GM20431 (cell line): ENCODE measurements around the gene F2RL3.

ENCODE experiments used
- in situ Hi-C: fragments of 300-500 bp; cut with MseI, MboI; formaldehyde crosslinking; loops from one replicate; pipeline ENCODE4 v1.15.0; 2020; ENCODE audit warnings: low sequenced_read_pairs; ENCODE audit not compliant: unreplicated experiment

F2RL3 gene

DNA sequence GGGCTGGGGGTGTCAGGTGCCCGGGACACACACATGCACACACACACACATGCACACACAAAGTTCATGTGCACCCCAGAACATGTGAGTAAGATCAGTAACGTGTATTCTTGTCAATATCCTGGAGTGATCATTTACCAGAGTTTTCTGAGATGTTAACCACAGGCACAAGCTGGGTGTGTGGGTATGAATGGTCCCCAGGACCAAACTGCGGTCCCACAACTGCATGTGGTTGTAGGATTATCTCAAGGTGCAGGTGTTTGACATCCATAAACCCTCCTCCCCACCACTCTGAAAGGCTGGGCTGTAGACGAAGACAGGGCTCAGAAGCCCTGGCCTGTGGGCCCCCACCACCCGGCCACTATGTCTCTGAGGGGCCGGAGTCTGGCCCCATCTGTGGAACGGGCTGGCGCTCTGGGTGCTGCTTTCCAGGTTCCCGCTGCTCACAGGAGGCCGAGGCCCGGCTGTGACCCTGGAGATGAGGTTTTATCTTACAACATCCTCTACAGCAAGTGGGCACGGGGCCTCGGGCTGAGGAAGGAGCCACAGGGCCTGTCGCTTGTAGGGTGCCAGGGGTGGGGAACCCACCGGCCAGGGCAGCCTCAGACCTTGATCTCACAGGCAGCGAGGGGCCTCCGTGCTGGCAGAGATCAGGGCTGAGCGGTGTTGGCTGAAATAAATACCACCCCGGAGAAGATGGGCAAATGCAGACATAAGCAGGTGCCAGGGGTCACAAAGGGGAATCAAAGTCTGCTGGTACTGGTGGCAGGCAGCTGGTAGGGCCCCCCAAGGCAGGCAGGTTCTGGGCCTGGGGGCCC, 4.3 kb downstream of the F2RL3 start:
- in situ Hi-C loops = no loop called here

- in situ Hi-C loops = no loop called here
Observed at GRCh38 chr19:16893686-16893989, 4.8 kb downstream of the F2RL3 start.

- in situ Hi-C loops = no loop called here
Observed at GRCh38 chr19:16894080-16894479, 5.3 kb downstream of the F2RL3 start.

DNA sequence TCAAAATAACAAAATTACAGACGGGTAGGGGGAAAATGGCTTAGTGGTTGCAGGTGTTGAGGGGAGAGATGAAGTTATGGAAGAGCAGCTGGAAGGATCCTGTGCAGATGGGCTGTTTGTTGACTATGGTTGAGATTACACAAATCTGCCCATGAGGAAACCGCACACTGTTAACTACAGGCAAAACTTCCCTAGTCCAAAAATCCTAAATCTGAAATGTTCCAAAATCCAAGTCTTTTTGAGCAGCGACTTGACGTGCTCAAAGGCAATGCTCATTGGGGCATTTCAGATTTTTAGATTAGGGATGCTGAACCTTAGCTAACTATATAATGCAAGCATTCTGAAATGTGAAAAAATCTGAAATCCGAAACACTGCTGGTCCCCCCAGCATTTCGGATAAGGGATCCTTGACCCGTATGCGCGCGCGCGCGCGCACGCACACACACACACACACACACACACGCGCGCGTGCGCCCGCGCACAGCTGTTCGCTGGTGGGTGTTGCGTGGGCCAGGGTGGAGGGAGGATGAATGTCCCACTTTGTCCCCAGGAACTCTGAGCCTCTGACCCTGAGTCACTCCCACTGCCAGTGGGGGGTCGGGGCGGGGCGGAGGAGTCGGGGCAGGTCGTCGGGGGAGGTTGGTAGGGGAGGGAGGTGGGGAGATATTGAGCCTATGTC, 6.8 kb downstream of the F2RL3 start:
- in situ Hi-C loops = no loop called here

- in situ Hi-C loops = no loop called here
Observed at GRCh38 chr19:16896146-16897028, 7.6 kb downstream of the F2RL3 start.

DNA sequence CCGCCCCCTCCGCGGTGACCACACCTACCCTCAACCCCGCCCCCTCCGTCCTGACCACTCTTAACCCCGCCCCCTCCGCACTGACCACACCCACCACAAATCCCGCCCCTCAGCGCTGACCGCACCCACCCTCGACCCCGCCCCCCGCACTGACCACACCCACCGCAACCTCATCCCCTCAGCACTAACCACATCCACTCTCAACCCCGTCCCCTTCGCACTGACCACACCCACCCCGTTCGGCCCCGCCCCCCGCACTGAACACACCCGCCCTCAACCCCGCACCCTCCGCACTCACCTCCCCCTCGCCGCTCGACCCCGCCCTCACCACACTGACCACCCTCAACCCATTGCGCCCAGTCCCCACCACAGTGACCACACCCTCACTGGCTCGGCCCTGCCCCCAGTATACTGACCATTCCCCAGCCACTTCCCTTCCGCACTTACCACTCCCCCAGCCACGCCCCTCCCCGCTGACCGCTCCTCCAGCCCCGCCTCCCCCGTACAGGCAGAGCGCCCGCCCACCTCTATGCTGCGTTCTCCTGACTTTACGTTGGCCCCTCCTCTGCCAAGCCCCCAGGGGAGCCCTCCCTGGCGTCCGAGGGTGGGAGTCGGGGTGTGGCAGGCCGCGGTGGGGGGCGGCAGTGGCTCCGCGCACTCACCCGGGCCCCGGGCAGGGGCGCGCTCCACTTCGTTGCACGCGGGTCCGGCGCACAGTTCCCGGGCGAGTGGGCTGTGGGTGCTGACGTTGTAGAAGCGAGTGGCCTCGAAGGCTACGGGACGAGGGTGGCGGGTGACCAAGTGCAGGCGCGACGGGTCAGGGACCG, 8.4 kb downstream of the F2RL3 start:
- in situ Hi-C loops = no loop called here

DNA sequence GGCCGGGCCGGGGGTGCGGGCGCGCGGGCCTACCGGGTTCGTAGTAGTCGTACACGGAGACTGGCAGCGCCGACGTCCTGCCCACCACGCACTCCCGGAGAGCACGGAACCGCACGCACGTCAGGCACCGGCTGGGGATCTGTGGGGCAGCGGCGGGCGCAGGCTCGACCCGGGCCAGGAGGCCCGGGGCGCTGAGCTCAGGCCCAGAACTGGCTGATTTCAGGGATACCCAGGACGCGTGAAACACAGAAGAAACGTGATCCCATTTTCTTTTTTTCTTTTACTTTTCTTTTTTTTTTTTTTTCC, 9.0 kb downstream of the F2RL3 start:
- in situ Hi-C loops = no loop called here

DNA sequence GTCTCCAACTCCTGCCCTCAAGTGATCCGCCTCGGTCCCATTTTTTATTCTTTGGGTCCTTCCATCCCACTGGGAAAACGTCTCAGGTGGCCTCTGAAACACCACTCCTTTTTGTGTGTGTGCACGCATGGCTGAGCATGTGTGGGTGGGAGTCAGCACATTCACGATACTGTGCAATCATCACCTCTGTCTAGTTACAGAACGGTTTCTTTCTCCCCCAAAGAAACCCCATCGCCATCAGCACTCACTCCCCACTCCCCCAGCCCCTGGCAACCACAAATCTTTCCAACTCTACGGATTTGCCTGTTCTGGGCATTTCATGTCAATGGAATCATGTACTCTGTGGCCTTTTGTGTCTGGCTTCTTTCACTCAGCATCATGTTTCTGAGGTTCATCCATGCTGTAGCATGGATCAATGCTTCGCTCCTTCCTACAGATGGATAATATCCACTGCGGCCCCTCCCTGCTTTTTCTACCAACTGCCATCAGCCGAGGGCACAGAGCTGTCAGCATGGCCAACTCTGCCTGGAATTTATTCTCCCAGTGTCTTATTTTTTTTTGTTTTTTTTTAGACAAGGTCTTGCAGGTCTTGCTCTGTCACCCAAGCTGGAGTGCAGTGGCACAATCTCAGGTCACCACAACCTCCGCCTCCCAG, 9.7 kb downstream of the F2RL3 start:
- in situ Hi-C loops = no loop called here

GRCh38 chr19:16899566-16900075, 10.8 kb downstream of the F2RL3 start:
- in situ Hi-C loops = no loop called here

DNA sequence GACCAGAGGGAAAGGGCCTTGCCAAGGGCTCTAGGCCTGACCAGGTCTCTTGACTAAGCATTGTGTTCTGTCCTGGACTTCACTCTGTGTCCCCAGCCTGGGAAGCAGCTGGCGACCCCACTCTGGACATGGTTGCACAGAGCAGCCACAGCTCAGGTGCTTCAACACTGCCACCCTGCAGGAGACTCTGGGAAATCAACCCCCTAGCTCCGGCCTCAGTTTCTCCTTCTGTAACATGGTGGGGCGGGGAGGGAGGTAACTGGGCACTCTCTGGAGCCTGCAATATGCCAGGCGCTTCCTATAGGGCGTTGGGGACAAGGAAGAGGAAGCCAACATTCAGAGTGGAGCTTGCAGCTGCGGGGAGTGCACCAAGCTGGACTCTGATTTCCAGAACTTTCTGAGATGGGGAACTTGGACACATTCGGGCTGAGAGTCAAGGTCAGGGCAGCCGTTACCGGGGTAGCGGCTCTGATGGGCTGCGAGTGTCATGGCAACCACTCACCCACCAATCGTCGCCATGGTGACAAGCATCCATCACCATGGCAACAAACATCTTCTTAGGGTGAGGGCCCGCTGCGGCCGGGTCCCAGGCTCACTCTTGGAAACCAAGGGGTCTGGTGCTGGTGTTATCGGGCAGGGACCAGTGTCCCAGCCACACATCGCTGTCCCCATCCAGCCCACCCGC, 12.8 kb downstream of the F2RL3 start:
- in situ Hi-C loops = no loop called here

GRCh38 chr19:16902545-16902944, 13.7 kb downstream of the F2RL3 start:
- in situ Hi-C loops = no loop called here

DNA sequence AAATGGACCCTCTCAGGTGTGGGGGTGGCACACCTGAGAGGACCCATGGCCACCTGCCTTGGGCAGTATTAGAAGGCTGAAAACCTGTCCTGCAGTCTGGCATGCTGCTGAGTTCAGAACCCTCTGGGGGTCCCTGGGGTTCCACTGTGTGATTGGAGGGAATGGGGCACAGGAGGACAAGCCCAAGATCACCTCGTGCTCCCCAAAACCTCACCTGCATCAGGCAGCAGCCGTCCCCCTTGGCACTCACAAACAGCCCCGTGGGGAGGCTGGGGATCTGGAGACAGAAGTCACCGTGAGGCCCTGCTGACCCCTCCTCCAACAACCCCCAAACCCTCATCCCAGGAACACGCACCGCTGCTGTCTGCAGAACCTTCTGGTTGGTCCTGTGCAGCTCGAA, 14.5 kb downstream of the F2RL3 start:
- in situ Hi-C loops = no loop called here

GRCh38 chr19:16904599-16904998, 15.8 kb downstream of the F2RL3 start:
- in situ Hi-C loops = no loop called here

DNA sequence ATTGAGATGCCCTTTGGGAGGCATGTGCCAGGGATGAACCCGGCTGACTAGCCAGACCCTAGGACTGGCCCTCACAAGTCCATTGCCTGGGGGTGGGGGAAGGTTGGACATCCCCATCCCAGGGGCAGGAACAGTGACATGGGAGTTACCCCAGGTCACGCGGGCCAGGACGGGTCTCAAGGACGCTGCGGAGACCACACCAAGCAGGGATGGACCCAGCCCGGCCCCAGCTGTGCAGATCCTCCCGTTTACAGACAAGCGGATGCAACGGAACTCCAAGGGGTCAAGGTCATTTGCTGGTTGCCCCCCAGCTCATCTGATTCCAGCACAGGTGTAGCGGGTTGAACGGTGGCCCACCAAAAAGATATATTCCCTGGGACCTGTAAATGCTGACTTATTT, 20.0 kb downstream of the F2RL3 start:
- in situ Hi-C loops = no loop called here

- in situ Hi-C loops = no loop called here
Observed at GRCh38 chr19:16911046-16911445, 22.2 kb downstream of the F2RL3 start.

- in situ Hi-C loops = no loop called here
Observed at GRCh38 chr19:16912780-16913179, 24.0 kb downstream of the F2RL3 start.

GRCh38 chr19:16914421-16914820, 25.6 kb downstream of the F2RL3 start:
- in situ Hi-C loops = no loop called here

DNA sequence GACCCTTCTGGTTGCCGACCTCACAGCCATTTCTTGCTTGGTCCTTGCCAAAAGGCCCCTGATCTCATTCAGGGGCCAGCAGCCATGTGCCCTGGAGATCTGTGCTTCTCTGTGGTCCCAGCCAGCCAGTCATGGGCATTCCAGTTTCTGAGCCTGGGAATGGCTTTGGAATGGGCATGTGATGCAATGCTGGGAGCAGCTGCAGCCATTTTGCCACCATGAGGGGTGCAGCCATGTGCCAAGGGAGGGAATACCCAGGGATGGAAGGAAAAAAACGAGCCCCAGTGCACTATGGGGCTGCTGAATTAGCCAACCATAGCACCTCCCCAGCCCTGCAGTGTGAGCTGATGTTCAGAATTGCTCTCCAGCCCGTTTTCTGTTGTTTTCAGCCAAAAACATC, 26.3 kb downstream of the F2RL3 start:
- in situ Hi-C loops = no loop called here

DNA sequence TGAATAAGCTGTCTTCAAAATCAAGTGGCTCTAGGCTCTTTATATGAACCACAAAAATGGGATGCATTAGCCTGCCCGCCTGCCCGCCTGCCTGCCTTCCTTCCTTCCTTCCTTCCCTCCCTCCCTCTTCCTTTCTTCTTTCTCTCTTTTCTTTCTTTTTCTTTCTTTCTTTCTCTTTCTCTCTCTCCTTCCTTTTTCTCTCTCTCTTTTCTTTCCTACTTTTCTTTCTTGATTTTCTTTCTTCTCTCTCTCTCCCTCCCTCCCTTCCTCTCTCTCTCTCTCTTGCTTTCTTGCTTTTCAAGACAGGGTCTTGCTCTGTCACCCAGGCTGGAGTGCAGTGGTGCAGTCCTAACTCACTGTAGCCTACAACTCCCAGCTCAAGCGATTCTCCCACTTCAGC, 26.9 kb downstream of the F2RL3 start:
- in situ Hi-C loops = no loop called here
